ENCODE results near the gene FGF2.

FGF2 gene

DNA sequence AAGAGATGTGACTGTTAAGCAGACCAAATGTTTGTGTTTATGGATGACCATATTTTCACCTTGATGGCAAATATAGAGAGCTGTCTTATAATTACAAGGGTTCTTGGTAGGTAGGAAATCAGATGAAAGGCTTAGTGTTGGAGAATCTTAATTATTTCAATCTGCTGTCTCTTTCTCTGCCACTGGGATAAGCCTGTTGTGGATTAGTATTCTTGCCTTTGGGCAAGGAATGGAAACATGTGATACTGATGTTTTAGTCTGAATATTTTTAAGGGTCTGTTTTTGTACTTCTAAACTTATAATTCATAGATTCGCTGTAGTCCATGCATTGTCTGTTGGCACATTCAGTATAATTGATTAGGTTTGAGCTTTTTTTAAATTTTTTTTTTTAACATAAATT lies 119.5 kb downstream of the FGF2 start:
- DNase-seq, result no peak
